Esophagus squamous epithelium (tissue), 5 donors: ENCODE results near the gene CTSD. TPM values are rescaled to one million over a fixed set of nuclear protein-coding genes. Genes with fewer than 3 reads are reported as not detected.
A peak's percentile ranks its signal among the peaks of the same experiment; 100 is the strongest.

Experiments
- DNase-seq: peaks from one replicate; lab custom pipeline; 2025; lab: John Stamatoyannopoulos, UW
- H3K27ac ChIP-seq, 4 donors: fragments of 200-600 bp; sonication (generic); one replicate each; pipeline ENCODE4 v1.5.1; 2016 to 2019; ENCODE audit warnings: mild to moderate bottlenecking in 1 of 4
- H3K27me3 ChIP-seq, 4 donors: fragments of 200-600 bp; sonication (generic); 1 replicate in 3 of 4; 2 replicates in 1 of 4; pipeline versions ENCODE4 v1.5.1 to v1.6.0; 2017 to 2021; ENCODE audit warnings: antibody characterized with exemption in 1 of 4
- H3K36me3 ChIP-seq, 3 donors: fragments of 200-600 bp; sonication (generic); one replicate each; pipeline ENCODE4 v1.5.1; 2016 to 2019
- H3K4me1 ChIP-seq, 3 donors: fragments of 200-600 bp; sonication (generic); one replicate each; pipeline ENCODE4 v1.5.1; 2017 to 2019
- H3K4me3 ChIP-seq, 4 donors: fragments of 200-600 bp; sonication (generic); 1 replicate in 3 of 4; 2 replicates in 1 of 4; pipeline ENCODE4 v1.5.1; 2016 to 2019; ENCODE audit warnings: mild to moderate bottlenecking in 2 of 4, moderate library complexity in 1 of 4
- H3K9me3 ChIP-seq, 3 donors: fragments of 200-600 bp; sonication (generic); one replicate each; pipeline ENCODE4 v1.5.1; 2016 to 2019
- CTCF ChIP-seq, 6 experiments: fragments of 450-650 bp in 4 of 6; fragments of 200-600 bp in 2 of 6; sonication (generic) in 2 of 6; IDR thresholded peaks; one replicate each; pipeline ENCODE4 v1.5.1; 2016 to 2019; ENCODE audit warnings: antibody characterized with exemption in 6 of 6, mild to moderate bottlenecking in 4 of 6, moderate library complexity in 4 of 6
- POLR2A ChIP-seq, 4 donors: fragments of 450-650 bp; IDR thresholded peaks; one replicate each; pipeline ENCODE4 v1.6.1; 2017; ENCODE audit warnings: antibody characterized with exemption in 4 of 4, mild to moderate bottlenecking in 4 of 4, moderate library complexity in 3 of 4
- WGBS, 2 donors: methylation state at CpG; one replicate each; pipeline ENCODE4 v1.1.5; 2018; 5-methylcytosine and 5-hydroxymethylcytosine counted together
- intact Hi-C: fragments of 100-400 bp; cut with DNase I; formaldehyde crosslinking; loops from one replicate; pipeline ENCODE4 v1.15.0; 2022
- total RNA-seq, 4 donors: library from RNA; depleted of rRNA; stranded (reverse); fragments of >200 nt; gene quantifications; one replicate each; pipeline ENCODE4 v1.1.0, GENCODE V29; 2016
- donor health status: DM: yes; HTN: yes; CAD: no.

The CTSD gene
- total RNA-seq, 4 donors from 2014 or later, result 369 to 649 (median 567) TPM

GRCh38 chr11:1751999-1752906 is 11.5 kb downstream of the CTSD start:
- no peak for TF ChIP-seq POLR2A (IDR thresholded peaks at IDR 0.05)
- no peak for TF ChIP-seq CTCF (IDR thresholded peaks at IDR 0.05)
- Histone ChIP-seq H3K27me3 (peaks cover 0 to 33% (median 0%) of the 10 kb centered on the region in 4 donors), H3K4me3 (no peak overlapping the region), H3K4me1 (peaks cover 31 to 90% (median 56%) of the 10 kb centered on the region in 3 donors), H3K36me3 (peaks cover 29 to 58% (median 43%) of the 10 kb centered on the region in 3 donors), H3K27ac (peak overlapping the region in 2 of 4 donors; percentile 1 to 63), H3K9me3 (no peaks in the 10 kb centered on the region)
- DNase-seq, result no peak
- intact Hi-C loops, result no loop called here
- 67 to 75% methylated on average over 2 to 3 of the region's 24 CpGs for WGBS, 2 donors

- Histone ChIP-seq H3K4me1 (peaks cover 27 to 90% (median 49%) of the 10 kb centered on the region in 3 donors), H3K27me3 (peaks cover 0 to 36% (median 0%) of the 10 kb centered on the region in 4 donors), H3K9me3 (no peaks in the 10 kb centered on the region), H3K36me3 (peaks cover 22 to 50% (median 36%) of the 10 kb centered on the region in 3 donors), H3K4me3 (no peak overlapping the region), H3K27ac (peak overlapping the region in 3 of 4 donors; percentile 23 to 63 (median 45))
- intact Hi-C loops, result no loop called here
- DNase-seq, result no peak
- TF ChIP-seq POLR2A (IDR thresholded peaks at IDR 0.05), result no peak
- no peak for TF ChIP-seq CTCF (IDR thresholded peaks at IDR 0.05)
- WGBS, 2 donors, result 62% methylated on average over 2 of the region's 5 CpGs; no CpG with 5 or more reads in 1 of the 2 donors
Observed at GRCh38 chr11:1751531-1751921, 12.2 kb downstream of the CTSD start.

GRCh38 chr11:1750840-1751530 is 12.7 kb downstream of the CTSD start:
- H3K9me3 ChIP-seq, result no peaks in the 10 kb centered on the region
- 32 to 39% methylated on average over 4 to 6 of the region's 14 CpGs for WGBS, 2 donors
- intact Hi-C loops, result no loop called here
- H3K4me1 ChIP-seq, result peaks cover 23 to 88% (median 43%) of the 10 kb centered on the region in 3 donors
- peaks cover 0 to 36% (median 0%) of the 10 kb centered on the region in 4 donors for H3K27me3 ChIP-seq
- no peak overlapping the region for H3K4me3 ChIP-seq
- peaks cover 16 to 45% (median 30%) of the 10 kb centered on the region in 3 donors for H3K36me3 ChIP-seq
- TF ChIP-seq CTCF (IDR thresholded peaks at IDR 0.05) (no peak), POLR2A (IDR thresholded peaks at IDR 0.05) (no peak)
- H3K27ac ChIP-seq, result peak overlapping the region; percentile 14 to 63 (median 42)
- DNase-seq, result no peak

GRCh38 chr11:1750481-1750839 is 13.3 kb downstream of the CTSD start, which contains the start of gene IFITM10:
IFITM10 (minus strand) TSS chr11:1750595; CDS start chr11:1750442, 153 bp downstream.
- Histone ChIP-seq H3K36me3 (peaks cover 12 to 40% (median 30%) of the 10 kb centered on the region in 3 donors), H3K27ac (peak within 1 kb of the TSS; percentile 38 to 63 (median 44)), H3K4me1 (peaks cover 22 to 83% (median 39%) of the 10 kb centered on the region in 3 donors), H3K9me3 (no peaks in the 10 kb centered on the region), H3K4me3 (peak within 1 kb of the TSS; percentile 37 to 65 (median 46)), H3K27me3 (peaks cover 0 to 36% (median 0%) of the 10 kb centered on the region in 4 donors)
- WGBS, 2 donors, result 19 to 56% methylated on average over 2 to 6 of the region's 6 CpGs
- DNase-seq, result no peak
- intact Hi-C loops, result no loop called here
- TF ChIP-seq POLR2A (IDR thresholded peaks at IDR 0.05), result peak in 1 of 4 donors; percentile 11
- no peak for TF ChIP-seq CTCF (IDR thresholded peaks at IDR 0.05)
